GM21825 (cell line): ENCODE measurements around the gene ABCA1.
A peak's percentile ranks its signal among the peaks of the same experiment; 100 is the strongest.
"Not testable (repeated sequence)": the region's sequence is repeated elsewhere in the genome, so short reads cannot be mapped to it uniquely, and the experiment has no call there.

Experiments
- ATAC-seq: cut with Tn5 transposase; IDR thresholded peaks from one replicate; pipeline ENCODE4 v1.9.1; 2021; ENCODE audit warnings: mild to moderate bottlenecking, moderate library complexity; ENCODE audit not compliant: unreplicated experiment

The ABCA1 gene, protein sequence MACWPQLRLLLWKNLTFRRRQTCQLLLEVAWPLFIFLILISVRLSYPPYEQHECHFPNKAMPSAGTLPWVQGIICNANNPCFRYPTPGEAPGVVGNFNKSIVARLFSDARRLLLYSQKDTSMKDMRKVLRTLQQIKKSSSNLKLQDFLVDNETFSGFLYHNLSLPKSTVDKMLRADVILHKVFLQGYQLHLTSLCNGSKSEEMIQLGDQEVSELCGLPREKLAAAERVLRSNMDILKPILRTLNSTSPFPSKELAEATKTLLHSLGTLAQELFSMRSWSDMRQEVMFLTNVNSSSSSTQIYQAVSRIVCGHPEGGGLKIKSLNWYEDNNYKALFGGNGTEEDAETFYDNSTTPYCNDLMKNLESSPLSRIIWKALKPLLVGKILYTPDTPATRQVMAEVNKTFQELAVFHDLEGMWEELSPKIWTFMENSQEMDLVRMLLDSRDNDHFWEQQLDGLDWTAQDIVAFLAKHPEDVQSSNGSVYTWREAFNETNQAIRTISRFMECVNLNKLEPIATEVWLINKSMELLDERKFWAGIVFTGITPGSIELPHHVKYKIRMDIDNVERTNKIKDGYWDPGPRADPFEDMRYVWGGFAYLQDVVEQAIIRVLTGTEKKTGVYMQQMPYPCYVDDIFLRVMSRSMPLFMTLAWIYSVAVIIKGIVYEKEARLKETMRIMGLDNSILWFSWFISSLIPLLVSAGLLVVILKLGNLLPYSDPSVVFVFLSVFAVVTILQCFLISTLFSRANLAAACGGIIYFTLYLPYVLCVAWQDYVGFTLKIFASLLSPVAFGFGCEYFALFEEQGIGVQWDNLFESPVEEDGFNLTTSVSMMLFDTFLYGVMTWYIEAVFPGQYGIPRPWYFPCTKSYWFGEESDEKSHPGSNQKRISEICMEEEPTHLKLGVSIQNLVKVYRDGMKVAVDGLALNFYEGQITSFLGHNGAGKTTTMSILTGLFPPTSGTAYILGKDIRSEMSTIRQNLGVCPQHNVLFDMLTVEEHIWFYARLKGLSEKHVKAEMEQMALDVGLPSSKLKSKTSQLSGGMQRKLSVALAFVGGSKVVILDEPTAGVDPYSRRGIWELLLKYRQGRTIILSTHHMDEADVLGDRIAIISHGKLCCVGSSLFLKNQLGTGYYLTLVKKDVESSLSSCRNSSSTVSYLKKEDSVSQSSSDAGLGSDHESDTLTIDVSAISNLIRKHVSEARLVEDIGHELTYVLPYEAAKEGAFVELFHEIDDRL (N-terminal part only)

DNA sequence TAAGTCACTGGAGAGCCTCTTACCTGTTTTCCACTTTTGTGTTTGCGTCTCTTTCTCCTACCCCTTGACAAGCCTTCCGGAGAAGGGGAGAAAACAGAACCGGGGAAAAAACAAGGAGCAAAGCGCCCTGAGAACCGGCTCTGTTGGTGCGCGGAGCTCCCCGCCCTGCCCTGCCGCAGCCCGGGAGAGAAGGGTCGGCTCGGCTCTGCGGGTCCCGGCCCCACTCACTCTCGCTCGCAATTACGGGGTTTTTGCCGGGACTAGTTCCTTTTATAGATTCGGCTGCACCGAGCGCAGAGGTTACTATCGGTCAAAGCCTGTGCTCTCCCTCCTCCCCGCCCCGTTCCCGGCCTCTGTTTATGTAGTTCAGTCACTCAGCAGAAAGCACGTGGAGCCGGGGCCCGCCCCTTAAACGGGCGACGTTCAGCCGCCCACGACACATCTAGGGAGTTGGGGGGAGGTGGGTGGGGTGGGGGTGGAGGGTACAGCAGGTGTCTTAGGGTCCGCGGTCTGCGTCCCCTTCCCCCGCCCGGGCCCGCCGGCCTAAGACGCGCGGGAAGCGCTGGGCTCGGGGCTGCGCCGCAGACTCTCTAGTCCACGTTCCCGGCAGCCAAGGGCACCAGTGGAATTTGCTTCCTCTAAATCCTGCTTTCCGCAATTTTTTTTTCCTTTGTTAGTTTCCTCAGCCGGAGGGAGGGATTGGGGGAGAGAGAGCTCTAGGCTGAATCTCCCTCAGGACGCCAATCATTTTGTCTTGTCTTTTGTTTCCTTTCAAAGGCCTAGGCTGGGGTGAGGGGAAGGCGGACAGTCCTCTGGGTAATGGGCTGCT lies at the start of gene ABCA1:
Gene ABCA1 (minus strand): TSS at position 244 of the 829 bp plus-strand sequence. CDS start 24,476 bp downstream, outside the sequence.
- no peak for ATAC-seq

DNA sequence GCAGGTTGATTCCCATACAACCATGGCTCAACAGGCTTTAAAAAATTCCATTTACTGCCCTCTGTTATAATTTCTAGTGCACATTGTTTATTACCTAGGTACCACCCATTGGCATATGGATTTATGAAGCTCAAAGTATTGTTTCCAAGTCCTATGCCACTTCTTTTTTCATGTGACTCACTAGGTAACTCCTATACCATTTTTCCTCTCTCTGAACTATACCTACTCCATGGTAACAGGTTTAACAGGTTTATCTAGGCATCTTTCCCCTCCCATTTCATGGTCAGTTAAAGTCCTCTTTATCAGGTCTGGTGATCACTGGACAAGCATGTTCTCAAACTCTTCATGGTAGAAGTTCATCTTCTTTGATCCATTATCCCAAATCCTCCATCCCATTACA lies 49.6 kb upstream of the ABCA1 start:
- no peak for ATAC-seq

DNA sequence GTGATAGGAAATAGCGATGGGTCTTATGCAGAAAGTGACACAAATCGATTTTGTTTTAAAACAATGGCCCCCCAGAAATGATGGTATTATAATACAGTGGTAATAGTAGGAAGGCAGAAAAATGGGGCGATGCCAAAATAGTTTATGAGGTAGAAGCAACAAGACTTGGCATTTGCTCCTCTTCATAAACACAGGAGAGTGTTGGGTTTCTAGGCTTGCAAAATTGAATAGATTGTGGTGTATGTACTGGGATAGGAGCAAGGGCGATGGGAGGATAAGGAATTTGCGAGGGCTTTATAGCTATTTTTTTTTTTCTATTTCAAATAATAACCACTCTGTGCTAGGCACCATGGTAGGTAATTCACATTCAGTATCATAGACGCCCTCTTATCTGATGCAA lies 49.2 kb upstream of the ABCA1 start:
- ATAC-seq = no peak

DNA sequence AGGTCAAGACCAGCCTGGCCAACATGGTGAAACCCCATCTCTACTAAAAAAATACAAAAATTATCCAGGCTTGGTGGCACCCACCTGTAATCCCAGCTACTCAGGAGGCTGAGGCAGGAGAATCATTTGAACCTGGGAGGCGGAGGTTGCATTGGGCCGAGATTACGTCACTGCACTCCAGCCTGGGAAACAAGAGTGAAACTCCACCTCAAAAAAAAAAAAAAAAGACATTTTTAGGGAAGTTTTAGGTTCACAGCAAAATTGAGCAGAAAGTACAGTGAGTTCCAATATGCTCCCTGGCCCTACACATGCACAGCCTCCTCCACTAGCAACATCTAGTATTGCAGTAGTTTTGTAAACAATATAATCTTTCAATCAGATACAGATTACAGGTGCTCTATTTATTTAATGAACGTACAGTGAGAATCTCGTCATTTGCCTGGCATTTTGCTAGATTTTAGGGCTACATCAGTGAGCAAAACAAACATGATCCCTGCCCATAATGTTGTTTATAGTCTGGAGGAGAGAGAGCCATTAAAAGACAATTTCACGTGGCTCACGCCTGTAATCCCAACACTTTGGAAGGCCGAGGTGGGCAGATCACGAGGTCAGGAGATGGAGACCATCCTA lies 48.1 kb upstream of the ABCA1 start:
- not testable (repeated sequence) for ATAC-seq

DNA sequence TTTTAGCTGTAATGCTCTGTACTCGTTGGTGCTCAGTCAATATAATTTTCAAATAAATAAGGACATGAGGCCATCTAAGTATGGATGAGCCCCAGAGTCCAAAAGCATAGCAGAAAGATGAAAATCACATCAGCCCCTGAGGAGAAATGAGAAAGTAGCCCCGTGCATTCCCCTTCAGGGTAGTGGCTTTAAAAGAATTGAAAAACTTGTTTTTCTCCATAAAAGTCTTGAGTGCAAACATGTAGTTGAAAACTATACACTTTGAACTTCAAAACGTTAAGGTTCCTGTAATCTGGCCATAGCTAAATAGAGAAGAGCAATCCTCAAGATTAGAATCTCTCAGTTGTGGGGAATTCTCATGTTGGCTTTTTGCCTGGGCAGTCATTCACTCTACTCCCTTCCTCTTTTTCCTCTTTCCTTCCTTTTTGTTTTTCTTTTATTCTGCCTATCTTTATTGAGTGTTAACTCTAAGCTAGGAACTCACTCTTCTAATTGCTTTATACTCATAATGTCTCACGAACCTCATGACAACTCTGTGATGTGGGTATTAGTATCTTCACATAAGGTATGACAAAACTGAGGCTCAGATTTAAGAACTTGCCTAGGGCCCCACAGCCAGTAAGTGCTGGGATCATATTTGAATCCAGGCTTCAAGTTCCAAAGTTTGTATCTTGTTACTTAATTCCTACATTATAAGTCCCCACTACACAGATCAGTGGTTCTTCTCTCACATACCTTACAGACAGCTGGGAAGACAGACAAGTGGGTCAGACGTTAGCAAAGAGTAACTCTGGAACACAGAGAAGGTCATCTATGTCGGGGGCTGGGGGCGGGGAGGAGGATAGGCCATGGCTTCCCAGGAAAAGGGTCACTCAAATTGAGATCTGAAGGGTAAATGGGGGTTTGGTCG lies 46.4 kb upstream of the ABCA1 start:
- ATAC-seq = no peak

DNA sequence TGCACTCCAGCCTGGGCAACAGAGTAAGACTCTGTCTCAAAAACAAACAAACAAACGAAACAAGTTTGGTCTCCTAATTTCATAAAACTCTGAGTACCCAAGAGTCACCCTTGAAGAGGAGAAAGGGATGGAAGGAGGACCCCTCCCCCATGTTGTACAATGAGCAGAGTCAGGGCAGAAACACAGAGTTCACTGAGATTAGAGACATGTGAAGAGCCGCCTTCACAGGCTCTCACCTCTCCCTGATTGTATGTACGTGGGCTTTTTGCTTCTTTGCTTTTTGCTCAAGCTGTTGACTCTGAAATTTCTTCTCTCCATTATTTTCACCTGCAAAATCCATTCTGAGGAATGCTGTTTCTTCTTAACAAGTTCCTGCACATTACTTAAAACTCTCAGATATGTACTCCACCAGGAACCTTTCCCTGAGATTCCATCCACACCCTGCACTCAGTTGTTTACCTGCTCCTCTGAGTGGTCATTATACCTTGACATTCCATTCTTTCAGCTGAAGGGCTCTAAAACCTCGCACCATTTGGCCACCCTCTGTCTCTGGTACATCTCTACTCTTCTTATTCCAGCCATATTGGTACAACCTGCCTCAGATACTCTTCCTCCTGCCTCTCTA lies 44.4 kb upstream of the ABCA1 start:
- no peak for ATAC-seq

DNA sequence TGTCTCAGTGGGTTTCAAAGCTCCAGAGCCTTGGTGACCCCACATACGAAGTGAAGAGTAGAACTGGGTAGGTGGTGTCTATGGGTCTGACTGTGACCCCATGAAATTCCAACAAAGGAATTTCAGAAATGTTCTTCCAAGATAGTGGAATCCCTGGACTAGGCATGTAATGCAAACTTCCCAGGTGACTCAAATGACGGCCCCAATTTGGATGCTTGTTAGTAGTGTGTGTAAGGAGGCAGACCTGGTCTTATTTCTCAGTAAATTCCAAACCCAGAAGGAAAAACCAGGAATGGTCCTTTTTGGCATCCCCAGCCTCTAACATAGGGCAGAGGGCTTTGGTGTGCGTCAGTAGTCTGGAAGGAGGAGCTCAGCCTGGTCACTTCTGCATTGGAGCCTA lies 43.6 kb upstream of the ABCA1 start:
- ATAC-seq = no peak

DNA sequence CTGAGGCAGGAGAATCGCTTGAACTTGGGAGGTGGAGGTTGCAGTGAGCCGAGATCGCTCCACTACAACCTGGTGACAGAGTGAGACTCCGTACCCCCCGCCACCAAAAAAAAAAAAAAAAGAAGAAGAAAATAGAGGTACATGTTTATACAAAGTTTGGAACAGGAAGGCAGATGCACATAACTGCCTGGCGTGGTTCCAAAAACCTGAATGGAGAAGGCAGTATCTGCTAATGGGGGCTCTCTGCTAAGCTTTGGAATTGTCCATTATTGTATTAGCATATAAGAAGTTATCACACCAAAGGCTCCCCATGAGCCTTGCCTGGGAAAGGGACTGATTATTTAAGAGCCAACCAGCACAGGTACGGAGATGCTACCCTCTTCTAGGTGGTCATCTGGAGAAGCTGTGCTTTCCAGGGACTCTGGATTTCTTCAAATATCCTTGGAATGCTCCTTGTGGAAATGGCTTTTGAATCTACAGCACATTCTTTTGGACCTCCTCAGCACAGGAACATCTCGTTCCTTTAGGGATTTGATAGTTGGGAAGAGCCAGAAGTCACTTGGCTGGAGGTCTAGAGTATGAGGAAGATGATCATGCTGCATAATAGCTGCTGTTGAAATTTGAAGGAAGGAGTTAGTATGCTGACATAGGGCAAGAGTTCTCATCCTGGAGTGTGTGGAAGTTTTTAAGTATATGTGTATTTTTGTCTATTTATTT lies 42.5 kb upstream of the ABCA1 start:
- ATAC-seq = no peak

DNA sequence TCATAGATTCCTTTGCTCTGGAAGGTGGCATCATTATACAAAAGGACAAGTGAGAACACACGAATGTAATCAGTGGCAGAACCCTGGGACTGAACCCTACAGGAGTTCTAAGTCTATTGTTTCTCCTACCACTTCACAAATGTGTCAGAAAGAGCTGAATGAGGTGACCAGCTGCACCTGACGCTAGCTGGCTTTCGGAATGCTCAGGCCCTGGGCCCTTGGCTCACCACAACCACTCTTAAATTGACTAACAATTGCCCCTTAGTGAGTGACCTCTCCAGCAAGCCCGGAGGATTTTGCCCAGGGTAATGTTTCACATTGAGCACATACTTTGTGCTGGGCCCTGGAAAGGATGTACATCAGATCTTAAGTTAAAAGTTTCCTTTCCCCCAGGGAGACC lies 41.2 kb upstream of the ABCA1 start:
- ATAC-seq = no peak

DNA sequence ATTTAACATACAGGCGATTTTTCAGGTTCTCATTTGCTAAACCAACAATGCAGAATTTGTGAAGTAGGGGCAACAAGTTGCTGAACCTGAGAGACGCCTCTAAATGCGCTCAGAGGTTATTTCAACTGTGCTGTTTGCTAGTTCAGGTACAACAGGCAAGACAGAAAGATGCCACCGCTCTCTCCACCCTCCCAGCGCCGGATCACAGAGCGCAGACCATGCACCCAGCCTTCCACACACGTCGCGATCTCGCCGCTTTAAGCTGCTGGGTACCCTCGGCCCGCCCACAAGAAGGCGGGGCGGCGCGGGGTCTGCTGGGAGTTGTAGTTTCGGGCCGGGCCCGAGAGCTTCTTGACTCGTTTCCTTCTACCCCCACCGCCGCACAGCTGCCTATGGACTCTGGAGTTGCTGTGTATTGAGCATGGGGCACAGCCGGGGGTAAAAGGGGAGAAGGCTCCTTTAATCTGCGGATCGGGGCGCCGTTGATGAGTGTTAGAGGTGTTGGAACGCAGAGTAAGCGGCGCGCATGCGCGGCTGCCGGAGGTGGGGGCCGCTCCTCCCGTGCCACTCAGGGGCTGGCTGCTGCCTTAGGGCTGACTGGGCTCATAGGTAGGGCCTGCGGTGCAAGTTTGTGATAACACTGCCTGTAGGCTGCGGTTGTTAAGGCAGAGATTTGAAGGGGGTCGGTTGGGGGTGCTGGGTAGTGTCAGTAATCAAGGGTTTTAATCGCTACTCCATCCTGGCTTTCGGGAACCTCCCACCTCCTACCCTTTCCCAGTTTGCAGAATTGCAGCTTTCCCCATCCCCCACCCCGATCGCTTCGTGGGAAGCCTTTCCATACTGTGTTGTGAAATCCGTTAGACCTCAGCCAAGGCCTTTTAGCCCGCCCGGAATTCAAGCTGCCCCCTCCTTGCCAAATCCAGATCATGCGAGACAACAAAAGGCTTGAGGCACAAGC lies 40.3 kb upstream of the ABCA1 start:
- peak; percentile 99 for ATAC-seq

DNA sequence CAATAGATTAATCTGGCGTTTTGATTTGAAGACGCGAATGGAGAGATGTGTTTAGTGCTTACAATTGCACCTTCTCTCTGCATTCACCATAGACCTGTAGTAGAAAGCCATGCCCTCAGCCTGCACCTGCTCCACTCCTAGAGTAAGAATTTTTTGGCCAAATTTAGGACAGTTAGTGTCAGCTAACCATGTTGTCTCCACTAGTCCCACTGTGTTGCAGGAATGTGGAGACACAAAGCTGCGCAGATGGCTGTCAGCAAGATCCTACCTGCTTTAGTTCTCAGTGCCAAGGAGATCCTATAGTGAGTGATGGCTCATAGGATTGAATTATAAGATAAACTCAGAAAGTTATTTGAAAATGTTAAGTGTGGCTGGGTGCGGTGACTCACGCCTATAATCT lies 35.1 kb upstream of the ABCA1 start:
- ATAC-seq = no peak

DNA sequence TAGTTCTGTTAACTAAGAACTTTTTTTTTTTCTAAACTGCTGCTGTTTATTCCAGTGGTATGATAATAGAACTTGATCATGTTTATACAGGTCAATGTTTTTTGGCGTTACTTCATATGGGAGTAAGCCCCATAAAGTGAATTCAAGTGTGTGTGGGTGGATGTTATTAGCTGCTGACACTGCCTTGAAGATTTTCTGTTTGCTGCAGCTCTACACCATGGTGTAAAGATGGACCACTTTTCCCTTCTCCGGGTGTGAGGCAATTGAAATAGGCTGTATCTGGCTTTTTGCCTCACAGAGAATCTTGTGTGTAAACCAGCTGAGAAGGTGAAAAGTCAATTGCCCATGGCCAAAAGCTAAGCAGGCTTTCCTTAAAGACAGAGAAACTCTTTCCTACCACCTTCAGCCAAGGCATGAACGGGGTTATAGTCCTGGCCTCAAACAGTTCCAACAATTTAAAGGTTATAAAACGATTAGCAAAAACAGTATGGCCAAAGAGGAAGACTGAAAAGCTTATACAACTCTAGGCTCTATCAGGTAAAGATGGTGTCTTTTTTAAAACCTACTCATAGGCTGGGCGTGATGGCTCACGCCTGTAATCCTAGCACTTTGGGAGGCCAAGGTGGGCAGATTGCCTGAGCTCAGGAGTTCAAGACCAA lies 33.9 kb upstream of the ABCA1 start:
- ATAC-seq = peak; percentile 13

DNA sequence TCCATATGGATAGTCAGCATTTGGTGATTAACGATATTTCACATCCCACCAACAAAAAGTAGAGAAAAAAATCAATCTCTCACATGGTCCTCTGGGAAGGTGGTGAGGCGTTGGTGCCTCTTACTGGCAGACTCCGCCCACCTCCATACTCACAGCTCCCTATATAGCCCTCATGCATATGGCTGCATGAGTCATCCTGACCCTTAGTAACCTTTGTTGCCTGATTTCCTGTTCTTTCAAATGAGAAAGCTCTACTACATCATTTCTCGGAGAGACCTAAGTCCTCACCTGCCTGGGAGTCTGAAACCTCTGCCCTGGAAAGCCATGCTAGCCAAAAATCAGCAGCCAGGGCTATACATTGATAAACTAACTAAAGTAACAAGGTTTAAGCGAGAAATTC lies 33.3 kb upstream of the ABCA1 start:
- peak; percentile 81 for ATAC-seq

DNA sequence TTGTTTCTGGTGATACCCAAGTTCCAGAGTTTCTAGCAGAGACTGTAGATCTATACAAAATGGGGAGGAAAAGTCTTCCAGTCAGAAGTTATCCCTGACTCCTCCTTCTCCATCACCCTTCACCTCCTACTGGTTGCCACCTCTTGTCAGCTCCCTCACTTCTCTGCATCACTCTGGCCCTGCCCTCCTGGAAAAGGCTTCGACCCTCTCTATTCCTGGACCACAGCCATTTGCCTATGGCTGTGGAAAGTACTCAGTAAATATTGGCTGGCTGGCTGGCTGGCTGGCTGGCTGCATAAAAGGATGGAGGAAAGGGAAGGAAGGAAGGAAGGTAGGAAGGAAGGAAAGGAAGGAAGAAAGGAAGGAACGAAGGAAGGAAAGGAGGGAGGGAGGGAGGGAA lies 32.7 kb upstream of the ABCA1 start:
- ATAC-seq = no peak

DNA sequence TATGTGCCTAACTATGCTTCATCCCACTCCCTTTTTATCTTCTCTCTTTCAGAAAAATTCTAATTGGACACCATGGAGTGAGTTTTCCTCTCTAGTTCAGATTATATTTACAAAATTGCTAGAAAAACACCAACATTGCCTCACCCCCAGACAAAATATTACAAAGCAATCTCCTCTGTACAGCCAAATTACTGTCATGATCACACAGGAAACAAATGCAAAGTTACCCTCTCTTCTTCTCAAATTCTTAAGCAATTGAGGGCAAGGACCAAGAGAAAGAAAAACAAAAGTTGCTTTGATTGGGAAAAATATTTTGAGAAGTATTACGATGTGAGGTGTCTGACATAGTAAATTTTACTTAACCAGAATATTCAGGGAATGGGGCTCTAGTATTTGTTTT lies 30.8 kb upstream of the ABCA1 start:
- ATAC-seq = no peak

DNA sequence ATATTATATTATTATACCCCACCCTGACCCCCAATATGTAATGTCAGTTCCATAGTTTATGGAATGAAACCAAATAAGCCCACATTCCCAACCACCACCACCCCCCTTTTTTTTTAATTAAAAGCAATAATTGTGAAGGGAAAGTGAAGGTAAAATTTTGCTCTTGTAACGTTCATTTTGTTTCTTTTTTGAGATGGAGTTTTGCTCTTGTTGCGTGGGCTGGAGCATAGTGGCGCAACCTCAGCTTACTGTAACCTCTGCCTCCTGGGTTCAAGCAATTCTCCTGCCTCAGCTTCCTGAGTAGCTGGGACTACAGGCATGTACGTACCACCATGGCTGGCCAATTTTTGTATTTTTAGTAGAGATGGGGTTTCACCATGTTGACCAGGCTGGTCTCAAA lies 30.1 kb upstream of the ABCA1 start:
- ATAC-seq = not testable (repeated sequence)
